ENCODE measurements around the gene GPT2. TPM values are rescaled to one million over a fixed set of nuclear protein-coding genes. Genes with fewer than 3 reads are reported as not detected.
"Not testable (repeated sequence)": the region's sequence is repeated elsewhere in the genome, so short reads cannot be mapped to it uniquely, and the experiment has no call there.

Gene GPT2
- total RNA-seq, 1 donor from 2014 or later = 22.3 TPM

- Mint-ChIP-seq H3K9me3 (no peaks in the 10 kb centered on the region), H3K4me1 (ENCODE audit: low read depth) (no peaks in the 10 kb centered on the region), H3K27ac (no peak overlapping the region), H3K4me3 (no peak overlapping the region), H3K27me3 (ENCODE audit: insufficient read depth) (peaks cover 1% of the 10 kb centered on the region), H3K36me3 (ENCODE audit: low read depth) (no peaks in the 10 kb centered on the region)
- intact Hi-C loops (cut with micrococcal nuclease) = loop anchor here (1.0 to 5.0 kb wide), 4 partner anchors 30 to 1303 kb away; partner anchors contain the start of genes ABCC12 and GPT2
- peak; percentile 62 for DNase-seq (ENCODE audit: low spot score)
Observed at GRCh38 chr16:46853713-46854443, 30.3 kb upstream of the GPT2 start.

DNA sequence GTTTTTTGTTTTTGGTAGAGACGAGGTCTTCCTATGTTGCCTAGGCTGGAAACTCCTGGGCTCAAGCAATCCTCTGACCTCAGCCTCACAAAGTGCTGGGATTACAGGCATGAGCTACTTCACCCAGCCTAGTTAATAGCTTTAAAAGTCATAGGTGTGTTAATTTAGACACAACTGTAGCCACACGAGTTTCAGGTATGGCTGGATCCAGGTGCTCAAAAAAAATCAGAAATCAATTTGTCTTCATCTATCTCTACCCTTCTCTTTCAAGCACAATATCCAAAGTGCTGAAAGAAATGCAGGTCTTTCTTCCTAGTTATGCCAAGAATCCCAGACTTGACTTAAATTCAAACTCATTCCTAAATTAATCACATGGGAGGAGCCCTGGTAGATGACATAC lies 29.3 kb upstream of the GPT2 start:
- intact Hi-C loops (cut with micrococcal nuclease) = loop anchor here (1.0 to 5.0 kb wide), 4 partner anchors 29 to 1302 kb away; partner anchors contain the start of genes ABCC12 and GPT2

DNA sequence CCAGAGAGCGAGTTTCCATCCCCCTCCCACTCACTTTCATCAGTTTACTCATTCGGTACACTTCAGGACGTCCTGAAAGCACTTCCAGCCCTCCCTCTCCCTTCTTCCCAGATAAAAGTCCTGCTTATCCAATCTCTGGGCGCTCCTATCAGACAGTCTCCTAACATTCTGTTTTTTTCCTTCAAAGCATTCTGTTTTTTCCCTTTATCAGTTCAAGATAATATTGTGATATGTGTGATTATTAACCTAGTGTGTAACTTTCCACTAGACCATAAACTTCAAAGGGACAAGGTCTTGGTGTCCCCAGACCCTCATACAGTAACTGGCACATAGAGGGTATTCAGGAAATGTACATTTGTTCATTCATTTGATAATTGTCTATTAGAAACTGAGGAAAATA lies 28.8 kb upstream of the GPT2 start:
- Mint-ChIP-seq H3K27ac (no peak overlapping the region), H3K9me3 (no peaks in the 10 kb centered on the region), H3K4me1 (ENCODE audit: low read depth) (peaks cover 7% of the 10 kb centered on the region), H3K4me3 (no peak overlapping the region), H3K36me3 (ENCODE audit: low read depth) (no peaks in the 10 kb centered on the region), H3K27me3 (ENCODE audit: insufficient read depth) (peaks cover 1% of the 10 kb centered on the region)
- intact Hi-C loops (cut with micrococcal nuclease) = no loop called here
- no peak for DNase-seq (ENCODE audit: low spot score)

More for the DNA sequence above, 29.3 kb upstream of the GPT2 start:
- H3K4me3 Mint-ChIP-seq = no peak overlapping the region
- H3K9me3 Mint-ChIP-seq = no peaks in the 10 kb centered on the region
- H3K4me1 Mint-ChIP-seq (ENCODE audit: low read depth) = peaks cover 1% of the 10 kb centered on the region
- H3K27me3 Mint-ChIP-seq (ENCODE audit: insufficient read depth) = peaks cover 1% of the 10 kb centered on the region
- DNase-seq (ENCODE audit: low spot score) = no peak
- no peak overlapping the region for H3K27ac Mint-ChIP-seq
- H3K36me3 Mint-ChIP-seq (ENCODE audit: low read depth) = no peaks in the 10 kb centered on the region

- H3K36me3 Mint-ChIP-seq (ENCODE audit: low read depth) = peaks cover under 1% of the 10 kb centered on the region
- no peak for DNase-seq (ENCODE audit: low spot score)
- H3K4me3 Mint-ChIP-seq = no peak overlapping the region
- peaks cover 19% of the 10 kb centered on the region for H3K4me1 Mint-ChIP-seq (ENCODE audit: low read depth)
- H3K27me3 Mint-ChIP-seq (ENCODE audit: insufficient read depth) = no peaks in the 10 kb centered on the region
- peaks cover under 1% of the 10 kb centered on the region for H3K9me3 Mint-ChIP-seq
- intact Hi-C loops (cut with micrococcal nuclease) = no loop called here
- H3K27ac Mint-ChIP-seq = no peak overlapping the region
Observed at GRCh38 chr16:46857368-46857945, 26.7 kb upstream of the GPT2 start.

DNA sequence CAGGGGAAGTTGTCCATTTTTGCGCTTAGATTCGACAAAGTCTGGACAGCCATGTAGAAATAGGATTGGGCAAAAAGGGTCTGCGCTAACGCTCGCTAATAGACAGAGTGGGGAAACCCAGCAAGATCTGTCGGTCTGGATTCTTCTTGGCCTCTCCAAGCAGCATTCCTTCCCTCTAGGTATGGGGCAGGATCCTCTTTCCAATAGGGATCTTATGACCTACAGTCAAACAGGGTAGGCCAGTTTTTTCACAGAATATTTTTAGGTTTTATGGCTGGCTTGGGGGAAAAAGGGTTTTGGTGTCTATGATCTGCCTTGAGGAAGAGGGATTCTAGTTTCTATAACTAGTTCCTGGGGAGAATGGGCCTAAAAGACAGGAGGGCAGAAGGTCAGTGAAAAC lies 26.0 kb upstream of the GPT2 start:
- intact Hi-C loops (cut with micrococcal nuclease) = no loop called here
- Mint-ChIP-seq H3K4me3 (no peak overlapping the region), H3K4me1 (ENCODE audit: low read depth) (peaks cover 26% of the 10 kb centered on the region)

DNA sequence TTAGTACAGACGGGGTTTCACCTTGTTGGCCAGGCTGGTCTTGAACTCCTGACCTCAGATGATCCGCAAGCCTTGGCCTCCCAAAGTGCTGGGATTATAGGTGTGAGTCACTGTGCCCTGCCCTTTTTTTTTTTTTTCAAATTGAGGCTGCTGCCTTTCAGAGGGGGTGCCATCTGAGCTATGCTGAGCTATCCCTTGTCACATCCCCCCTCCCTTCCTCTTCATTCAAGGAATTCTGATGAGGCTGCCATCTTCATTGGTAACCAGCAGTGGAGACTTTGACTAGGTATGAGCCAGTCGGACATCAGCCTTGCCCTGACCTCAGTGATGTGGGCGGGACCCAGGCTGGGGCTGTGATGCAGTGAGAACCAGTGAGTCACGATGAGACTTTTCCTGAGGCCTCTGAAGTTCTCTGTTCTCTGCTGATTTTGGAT lies 24.4 kb upstream of the GPT2 start:
- no peak for DNase-seq (ENCODE audit: low spot score)
- peak overlapping the region; percentile 70 for H3K27ac Mint-ChIP-seq
- H3K36me3 Mint-ChIP-seq (ENCODE audit: low read depth) = peaks cover 2% of the 10 kb centered on the region
- peaks cover 9% of the 10 kb centered on the region for H3K9me3 Mint-ChIP-seq
- no peaks in the 10 kb centered on the region for H3K27me3 Mint-ChIP-seq (ENCODE audit: insufficient read depth)
- intact Hi-C loops (cut with micrococcal nuclease) = no loop called here
- H3K4me1 Mint-ChIP-seq (ENCODE audit: low read depth) = peaks cover 42% of the 10 kb centered on the region
- no peak overlapping the region for H3K4me3 Mint-ChIP-seq

More for the DNA sequence above, 26.0 kb upstream of the GPT2 start:
- Mint-ChIP-seq H3K27me3 (ENCODE audit: insufficient read depth) (no peaks in the 10 kb centered on the region), H3K27ac (no peak overlapping the region), H3K36me3 (ENCODE audit: low read depth) (peaks cover 2% of the 10 kb centered on the region), H3K9me3 (peaks cover 8% of the 10 kb centered on the region)
- DNase-seq (ENCODE audit: low spot score) = no peak

- intact Hi-C loops (cut with micrococcal nuclease) = no loop called here
- Mint-ChIP-seq H3K9me3 (peaks cover 11% of the 10 kb centered on the region), H3K4me3 (peak overlapping the region; percentile 22), H3K4me1 (ENCODE audit: low read depth) (peaks cover 42% of the 10 kb centered on the region), H3K27me3 (ENCODE audit: insufficient read depth) (no peaks in the 10 kb centered on the region), H3K27ac (peak overlapping the region; percentile 75), H3K36me3 (ENCODE audit: low read depth) (peaks cover 2% of the 10 kb centered on the region)
- DNase-seq (ENCODE audit: low spot score) = no peak
Observed at GRCh38 chr16:46862555-46863447, 21.4 kb upstream of the GPT2 start.

GRCh38 chr16:46866286-46866685 lies 17.9 kb upstream of the GPT2 start:
- peaks cover 2% of the 10 kb centered on the region for H3K36me3 Mint-ChIP-seq (ENCODE audit: low read depth)
- intact Hi-C loops (cut with micrococcal nuclease) = no loop called here
- no peaks in the 10 kb centered on the region for H3K27me3 Mint-ChIP-seq (ENCODE audit: insufficient read depth)
- H3K4me3 Mint-ChIP-seq = no peak overlapping the region
- peaks cover 12% of the 10 kb centered on the region for H3K9me3 Mint-ChIP-seq
- no peak overlapping the region for H3K27ac Mint-ChIP-seq
- H3K4me1 Mint-ChIP-seq (ENCODE audit: low read depth) = peaks cover 30% of the 10 kb centered on the region
- DNase-seq (ENCODE audit: low spot score) = no peak

DNA sequence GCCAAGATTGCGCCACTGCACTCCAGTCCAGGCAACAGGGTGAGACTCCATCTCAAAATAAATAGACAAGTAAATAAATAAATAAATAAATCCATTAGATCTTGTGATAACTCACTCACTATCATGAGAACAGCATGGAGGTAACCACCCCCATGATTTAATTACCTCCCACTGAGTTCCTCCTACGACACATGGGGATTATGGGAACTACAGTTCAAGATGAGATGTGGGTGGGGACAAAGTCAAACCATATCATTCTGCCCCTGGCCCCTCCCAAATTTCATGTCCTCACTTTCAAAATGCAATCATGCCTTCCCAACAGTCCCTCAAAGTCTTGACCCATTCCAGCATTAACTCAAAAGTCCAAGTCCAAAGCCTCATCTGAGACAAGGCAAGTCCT lies 16.7 kb upstream of the GPT2 start:
- H3K36me3 Mint-ChIP-seq (ENCODE audit: low read depth); H3K27ac Mint-ChIP-seq; H3K27me3 Mint-ChIP-seq (ENCODE audit: insufficient read depth); intact Hi-C loops (cut with micrococcal nuclease); H3K4me3 Mint-ChIP-seq; DNase-seq (ENCODE audit: low spot score): not testable (repeated sequence)
- peaks cover 23% of the 10 kb centered on the region for H3K4me1 Mint-ChIP-seq (ENCODE audit: low read depth)
- peaks cover 11% of the 10 kb centered on the region for H3K9me3 Mint-ChIP-seq

DNA sequence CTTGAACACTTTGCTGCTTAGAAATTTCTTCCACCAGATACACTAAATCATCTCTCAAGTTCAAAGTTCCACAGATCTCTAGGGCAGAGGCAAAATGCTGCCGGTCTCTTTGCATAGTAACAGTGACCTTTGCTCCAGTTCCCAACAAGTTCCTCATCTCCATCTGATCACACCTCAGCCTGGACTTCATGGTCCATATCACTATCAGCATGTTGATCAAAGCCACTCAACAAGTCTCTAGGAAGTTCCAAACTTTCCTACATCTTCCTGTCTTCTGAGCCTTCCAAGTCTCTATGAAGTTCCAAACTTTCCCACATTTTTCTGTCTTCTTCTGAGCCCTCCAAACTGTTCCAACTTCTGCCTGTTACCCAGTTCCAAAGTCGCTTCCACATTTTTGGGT lies 15.3 kb upstream of the GPT2 start:
- not testable (repeated sequence) for DNase-seq (ENCODE audit: low spot score); H3K4me3 Mint-ChIP-seq; H3K9me3 Mint-ChIP-seq

DNA sequence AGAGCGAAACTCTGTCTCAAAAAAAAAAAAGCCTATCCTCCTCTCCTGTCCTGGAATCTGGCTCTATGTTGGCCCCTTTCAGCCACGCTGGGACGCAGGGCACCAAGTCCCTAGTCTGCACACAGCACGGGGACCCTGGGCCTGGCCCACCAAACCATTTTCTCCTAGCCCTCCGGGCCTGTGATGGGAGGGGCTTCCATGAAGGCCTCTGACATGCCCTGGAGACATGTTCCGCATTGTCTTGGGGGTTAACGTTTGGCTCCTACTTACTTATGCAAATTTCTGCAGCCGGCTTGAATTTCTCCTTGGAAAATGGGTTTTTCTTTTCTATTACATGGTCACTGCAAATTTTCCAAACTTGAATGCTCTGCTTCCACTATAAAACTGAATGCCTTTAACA lies 12.6 kb upstream of the GPT2 start:
- Mint-ChIP-seq H3K36me3 (ENCODE audit: low read depth) (no peaks in the 10 kb centered on the region), H3K4me3 (no peak overlapping the region), H3K4me1 (ENCODE audit: low read depth) (no peaks in the 10 kb centered on the region), H3K9me3 (peaks cover 3% of the 10 kb centered on the region), H3K27me3 (ENCODE audit: insufficient read depth) (no peaks in the 10 kb centered on the region), H3K27ac (no peak overlapping the region)
- DNase-seq (ENCODE audit: low spot score) = no peak
- intact Hi-C loops (cut with micrococcal nuclease) = no loop called here

More for the DNA sequence above, 15.3 kb upstream of the GPT2 start:
- H3K4me1 Mint-ChIP-seq (ENCODE audit: low read depth); intact Hi-C loops (cut with micrococcal nuclease); H3K27ac Mint-ChIP-seq; H3K27me3 Mint-ChIP-seq (ENCODE audit: insufficient read depth); H3K36me3 Mint-ChIP-seq (ENCODE audit: low read depth): not testable (repeated sequence)

GRCh38 chr16:46873201-46873600 lies 11.0 kb upstream of the GPT2 start:
- H3K9me3 Mint-ChIP-seq = no peaks in the 10 kb centered on the region
- peaks cover 2% of the 10 kb centered on the region for H3K27me3 Mint-ChIP-seq (ENCODE audit: insufficient read depth)
- intact Hi-C loops (cut with micrococcal nuclease) = no loop called here
- no peak overlapping the region for H3K27ac Mint-ChIP-seq
- no peaks in the 10 kb centered on the region for H3K36me3 Mint-ChIP-seq (ENCODE audit: low read depth)
- DNase-seq (ENCODE audit: low spot score) = no peak
- no peak overlapping the region for H3K4me3 Mint-ChIP-seq
- H3K4me1 Mint-ChIP-seq (ENCODE audit: low read depth) = no peaks in the 10 kb centered on the region

GRCh38 chr16:46875243-46875642 lies 8.9 kb upstream of the GPT2 start:
- H3K27ac Mint-ChIP-seq = no peak overlapping the region
- no peaks in the 10 kb centered on the region for H3K9me3 Mint-ChIP-seq
- no peak overlapping the region for H3K4me3 Mint-ChIP-seq
- H3K36me3 Mint-ChIP-seq (ENCODE audit: low read depth) = no peaks in the 10 kb centered on the region
- H3K27me3 Mint-ChIP-seq (ENCODE audit: insufficient read depth) = peaks cover 5% of the 10 kb centered on the region
- intact Hi-C loops (cut with micrococcal nuclease) = no loop called here
- no peak for DNase-seq (ENCODE audit: low spot score)
- H3K4me1 Mint-ChIP-seq (ENCODE audit: low read depth) = no peaks in the 10 kb centered on the region
